Stimulated activated effector memory CD8-positive, alpha-beta T cell treated with anti-CD3 and anti-CD28 coated beads, Interleukin-12 subunit alpha, Interleukin-12 subunit beta, amount 100 ng/mL, for 72 hours (primary cell): ENCODE measurements around the gene COX19.
A peak's percentile ranks its signal among the peaks of the same experiment; 100 is the strongest.
"Not testable (repeated sequence)": the region's sequence is repeated elsewhere in the genome, so short reads cannot be mapped to it uniquely, and the experiment has no call there.

Experiments used
- ATAC-seq: fragments of 150-1000 bp; cut with Tn5 transposase; 2 replicates; pipeline ENCODE4 v1.10.0; 2021
- DNase-seq, 2 donors: peaks; one replicate each; pipeline ENCODE4 v3.0.0; 2021 to 2022; ENCODE audit warnings: low spot score in 2 of 2
- H3K27ac Mint-ChIP-seq: one replicate; pipeline ENCODE4 v1.8.0; 2022; ENCODE audit warnings: mild to moderate bottlenecking, mixed read lengths
- H3K36me3 Mint-ChIP-seq: one replicate; pipeline ENCODE4 v1.8.0; 2022; ENCODE audit warnings: mild to moderate bottlenecking, mixed read lengths
- H3K4me1 Mint-ChIP-seq: one replicate; pipeline ENCODE4 v1.8.0; 2022; ENCODE audit warnings: mixed read lengths
- H3K4me3 Mint-ChIP-seq: one replicate; pipeline ENCODE4 v1.8.0; 2022; ENCODE audit warnings: mild to moderate bottlenecking, mixed read lengths
- H3K9me3 Mint-ChIP-seq: one replicate; pipeline ENCODE4 v1.8.0; 2022; ENCODE audit warnings: mixed read lengths

COX19 gene

DNA sequence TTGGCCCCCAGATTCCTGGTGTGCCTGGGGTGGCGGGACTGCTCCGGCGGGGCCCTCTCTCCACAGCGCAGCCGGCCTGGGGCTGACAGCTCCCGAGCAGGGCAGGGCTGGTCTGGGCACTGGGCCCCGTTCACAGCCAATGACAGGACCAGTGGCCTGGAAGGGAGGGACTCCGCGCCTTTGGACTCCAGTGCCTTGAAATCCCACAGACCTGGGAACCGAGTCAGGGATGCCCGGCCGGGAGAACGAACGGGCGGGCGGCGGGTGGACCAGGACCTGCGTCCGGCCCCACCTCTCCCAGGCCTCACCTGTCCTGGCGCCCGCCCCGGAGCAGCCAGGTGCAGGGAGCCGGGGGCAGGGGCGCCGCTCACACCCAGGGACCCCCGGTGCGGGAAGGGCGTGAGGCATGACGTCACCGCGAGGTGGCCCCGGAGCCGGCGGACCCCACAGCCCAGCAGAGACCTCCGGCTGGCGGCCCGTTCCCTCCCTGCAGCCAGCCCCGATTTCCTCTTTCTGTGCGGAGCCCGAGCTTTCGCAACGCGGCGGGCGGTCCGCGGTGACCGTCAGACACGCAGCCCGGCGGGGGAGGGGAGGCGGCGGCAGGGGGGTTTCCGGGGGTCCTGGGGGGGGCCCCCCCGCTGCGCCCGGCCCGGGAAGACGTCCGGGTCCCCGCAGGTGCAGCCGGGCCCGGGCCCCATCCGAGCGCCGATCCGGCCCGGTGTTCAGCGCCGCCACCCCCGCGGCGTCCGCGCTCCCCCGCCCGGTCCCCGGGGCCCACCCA, 21.6 kb downstream of the COX19 start:
- Mint-ChIP-seq H3K4me3 (peak overlapping the region; percentile 55), H3K9me3 (no peaks in the 10 kb centered on the region), H3K27ac (no peak overlapping the region), H3K36me3 (peaks cover 24% of the 10 kb centered on the region), H3K4me1 (peaks cover 37% of the 10 kb centered on the region)
- DNase-seq (no peak), ATAC-seq (peak; percentile 39)

DNA sequence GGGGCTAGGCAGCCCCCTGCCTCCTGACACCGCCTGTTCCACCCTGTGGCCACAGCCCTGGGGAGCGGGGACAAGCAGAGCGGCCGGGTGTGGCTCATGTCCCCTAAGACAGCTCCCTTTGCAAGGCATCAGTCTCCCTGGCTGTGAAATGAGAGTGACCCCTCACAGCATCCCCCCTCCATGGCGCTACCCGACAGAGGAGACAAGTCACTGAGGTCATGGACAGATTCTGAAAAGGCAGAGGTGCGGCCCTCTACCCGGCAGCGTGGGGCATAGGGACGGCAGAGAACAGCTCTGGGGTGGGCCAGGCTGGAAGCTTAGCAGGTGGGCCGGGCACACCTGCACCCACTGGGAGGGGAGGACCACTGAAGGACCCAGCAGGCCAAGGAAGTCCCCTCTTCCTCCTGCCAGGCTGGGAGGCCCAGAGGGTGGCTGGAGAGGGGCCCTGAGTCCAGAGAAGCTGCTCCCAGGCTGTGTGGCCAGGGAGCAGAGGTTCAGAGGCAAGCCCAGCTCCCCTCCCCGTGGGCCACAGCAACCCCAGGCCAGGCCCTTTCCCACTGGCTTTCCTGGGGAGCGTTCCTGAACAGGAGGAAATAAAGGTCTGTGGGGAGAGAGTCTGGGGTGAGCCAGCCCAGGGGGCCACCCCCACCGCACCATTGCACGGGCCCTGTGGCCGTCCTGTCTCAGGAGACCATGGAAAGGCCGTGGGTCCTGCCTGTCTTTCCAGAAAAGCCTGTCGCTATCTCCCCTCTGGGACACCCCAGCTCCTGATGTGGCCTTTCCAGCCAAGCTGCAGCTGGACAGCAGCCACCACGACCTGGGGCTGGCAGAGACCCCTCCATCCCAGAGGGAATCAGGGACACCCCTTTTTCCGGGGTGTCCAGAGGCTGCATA, 22.6 kb downstream of the COX19 start:
- peaks cover 30% of the 10 kb centered on the region for H3K36me3 Mint-ChIP-seq
- H3K27ac Mint-ChIP-seq: no peak overlapping the region
- no peaks in the 10 kb centered on the region for H3K9me3 Mint-ChIP-seq
- DNase-seq: no peak
- no peak for ATAC-seq
- peaks cover 43% of the 10 kb centered on the region for H3K4me1 Mint-ChIP-seq
- H3K4me3 Mint-ChIP-seq: peak overlapping the region; percentile 55

GRCh38 chr7:951881-952547, 23.3 kb downstream of the COX19 start:
- Mint-ChIP-seq H3K36me3 (peaks cover 37% of the 10 kb centered on the region), H3K9me3 (no peaks in the 10 kb centered on the region), H3K4me3 (peak overlapping the region; percentile 55), H3K4me1 (peaks cover 43% of the 10 kb centered on the region), H3K27ac (no peak overlapping the region)
- ATAC-seq (no peak), DNase-seq (no peak)

GRCh38 chr7:949021-949934, 26.1 kb downstream of the COX19 start:
- Mint-ChIP-seq H3K4me1 (peaks cover 39% of the 10 kb centered on the region), H3K4me3 (no peak overlapping the region), H3K9me3 (no peaks in the 10 kb centered on the region), H3K36me3 (peaks cover 45% of the 10 kb centered on the region), H3K27ac (peak overlapping the region; percentile 48)
- DNase-seq (no peak), ATAC-seq (no peak)

GRCh38 chr7:947391-948210, 27.7 kb downstream of the COX19 start:
- no peak for DNase-seq
- Mint-ChIP-seq H3K4me3 (no peak overlapping the region), H3K27ac (no peak overlapping the region), H3K9me3 (no peaks in the 10 kb centered on the region), H3K36me3 (peaks cover 45% of the 10 kb centered on the region), H3K4me1 (peaks cover 39% of the 10 kb centered on the region)
- no peak for ATAC-seq

DNA sequence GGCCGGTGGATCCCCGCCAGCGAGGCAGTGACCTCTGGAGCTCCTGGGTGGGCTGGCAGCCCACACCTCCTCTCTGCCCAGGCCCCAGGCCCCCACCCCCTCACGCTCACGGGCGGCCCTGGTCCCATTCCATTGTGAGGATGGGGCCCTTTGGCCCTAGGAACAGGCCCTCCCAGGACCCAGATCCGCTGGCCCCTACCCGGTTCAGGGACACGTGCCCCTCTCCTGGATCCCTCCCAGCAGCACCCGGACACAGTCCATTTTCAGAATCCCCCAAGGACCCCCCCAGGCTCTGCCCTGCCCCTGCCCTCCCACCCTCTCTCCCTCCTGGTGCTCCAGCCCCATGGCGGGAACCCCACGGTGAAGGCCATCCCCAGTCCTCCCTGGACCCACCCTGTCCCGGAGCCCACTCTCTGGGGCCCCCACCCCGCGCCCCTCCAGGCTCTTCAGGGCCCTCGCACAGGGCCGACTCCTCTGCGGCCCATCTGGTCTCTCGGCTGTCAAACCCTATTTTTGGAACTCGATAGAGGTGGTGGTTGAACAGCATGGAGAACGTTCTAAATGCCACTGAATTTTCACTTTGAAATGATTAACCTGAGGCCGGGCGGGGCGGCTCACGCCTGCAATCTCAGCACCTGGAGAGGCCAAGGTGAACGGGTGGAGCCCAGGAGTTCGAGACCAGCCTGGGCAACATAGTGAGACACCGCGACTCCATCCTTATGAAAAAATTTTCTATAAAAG, 28.9 kb downstream of the COX19 start:
- Mint-ChIP-seq H3K27ac (no peak overlapping the region), H3K36me3 (peaks cover 44% of the 10 kb centered on the region), H3K4me3 (no peak overlapping the region), H3K4me1 (peaks cover 40% of the 10 kb centered on the region), H3K9me3 (no peaks in the 10 kb centered on the region)
- DNase-seq (no peak), ATAC-seq (no peak)

DNA sequence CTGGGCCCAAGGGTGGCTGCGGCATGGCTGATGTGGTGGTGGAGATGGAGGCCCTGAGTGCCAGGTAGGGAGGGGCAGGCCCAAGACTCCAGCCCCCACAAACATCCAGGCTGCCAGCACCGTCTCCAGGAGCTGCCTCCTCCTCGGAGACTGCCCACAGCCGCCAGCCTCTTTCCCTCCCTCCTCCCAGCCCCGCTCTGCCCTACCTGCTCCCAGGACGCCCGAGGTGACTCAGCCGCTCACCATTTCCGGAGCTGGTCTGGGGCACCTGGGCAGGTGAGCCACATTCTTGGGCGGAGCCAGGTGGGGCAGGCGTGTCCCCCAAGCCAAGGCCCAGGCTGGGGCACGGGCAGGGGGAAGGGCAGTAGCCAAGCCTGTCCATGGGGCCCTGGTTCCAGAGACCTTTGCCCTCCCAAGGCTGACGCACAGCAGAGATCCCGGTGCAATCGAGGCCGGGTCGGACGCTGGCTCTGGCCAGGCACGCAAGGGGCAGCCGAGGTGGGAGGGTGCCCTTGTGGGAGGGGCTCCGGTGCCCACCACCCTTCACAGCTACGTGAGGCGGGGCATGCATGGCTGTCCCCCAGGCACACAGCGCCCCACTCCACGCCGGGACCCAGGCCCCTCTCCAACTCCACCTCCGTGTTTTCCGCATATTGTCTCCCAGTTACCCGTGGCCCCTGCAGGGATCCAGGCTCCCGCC, 29.6 kb downstream of the COX19 start:
- peaks cover 3% of the 10 kb centered on the region for H3K9me3 Mint-ChIP-seq
- peaks cover 37% of the 10 kb centered on the region for H3K36me3 Mint-ChIP-seq
- peaks cover 42% of the 10 kb centered on the region for H3K4me1 Mint-ChIP-seq
- DNase-seq: no peak
- H3K27ac Mint-ChIP-seq: no peak overlapping the region
- ATAC-seq: peak; percentile 11
- no peak overlapping the region for H3K4me3 Mint-ChIP-seq

DNA sequence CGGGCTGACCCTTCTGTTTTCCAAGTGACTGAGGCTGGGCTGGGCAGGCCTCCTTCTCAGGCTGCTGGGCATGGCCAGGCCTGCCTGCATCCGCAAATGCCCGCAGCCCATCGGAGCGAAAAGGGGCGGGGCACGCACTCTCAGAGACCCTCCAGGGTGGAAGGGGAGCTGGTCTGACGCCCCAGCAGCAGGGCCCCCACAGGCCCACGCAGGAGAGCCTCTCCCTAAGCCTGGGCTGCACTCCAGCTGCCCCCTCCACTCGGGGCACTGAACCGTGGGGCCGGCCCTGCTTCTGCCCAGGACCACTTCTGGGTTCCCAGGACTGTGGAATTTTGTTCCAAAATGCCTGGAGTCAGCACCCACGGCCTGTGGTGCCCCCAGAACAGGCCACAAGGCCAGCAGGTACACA, 30.2 kb downstream of the COX19 start:
- no peak for DNase-seq
- Mint-ChIP-seq H3K4me1 (peaks cover 42% of the 10 kb centered on the region), H3K27ac (no peak overlapping the region), H3K4me3 (no peak overlapping the region), H3K36me3 (peaks cover 32% of the 10 kb centered on the region), H3K9me3 (peaks cover 3% of the 10 kb centered on the region)
- ATAC-seq: peak; percentile 33

DNA sequence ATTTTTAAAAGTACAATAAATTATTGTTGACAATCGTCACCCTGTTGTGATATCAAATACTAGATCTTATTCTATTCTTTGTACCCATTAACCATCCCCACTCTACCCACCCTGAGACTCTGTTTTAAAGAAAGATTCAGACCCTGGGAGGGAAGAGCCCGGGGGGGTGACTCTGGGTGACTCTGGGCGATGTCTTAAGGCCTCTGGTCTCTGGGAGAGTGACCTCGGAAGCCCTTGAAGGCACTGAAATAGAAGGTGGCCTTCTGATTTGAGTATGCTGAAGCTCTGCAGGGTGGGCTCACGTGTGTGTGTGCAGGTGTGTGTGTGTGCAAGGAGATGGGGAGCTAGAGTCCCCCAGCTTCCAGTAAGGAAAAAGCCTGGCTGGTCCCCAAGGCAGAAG, 30.6 kb downstream of the COX19 start:
- H3K27ac Mint-ChIP-seq: no peak overlapping the region
- H3K4me1 Mint-ChIP-seq: peaks cover 42% of the 10 kb centered on the region
- H3K36me3 Mint-ChIP-seq: peaks cover 28% of the 10 kb centered on the region
- no peak overlapping the region for H3K4me3 Mint-ChIP-seq
- ATAC-seq (no peak), DNase-seq (no peak)
- peaks cover 3% of the 10 kb centered on the region for H3K9me3 Mint-ChIP-seq

DNA sequence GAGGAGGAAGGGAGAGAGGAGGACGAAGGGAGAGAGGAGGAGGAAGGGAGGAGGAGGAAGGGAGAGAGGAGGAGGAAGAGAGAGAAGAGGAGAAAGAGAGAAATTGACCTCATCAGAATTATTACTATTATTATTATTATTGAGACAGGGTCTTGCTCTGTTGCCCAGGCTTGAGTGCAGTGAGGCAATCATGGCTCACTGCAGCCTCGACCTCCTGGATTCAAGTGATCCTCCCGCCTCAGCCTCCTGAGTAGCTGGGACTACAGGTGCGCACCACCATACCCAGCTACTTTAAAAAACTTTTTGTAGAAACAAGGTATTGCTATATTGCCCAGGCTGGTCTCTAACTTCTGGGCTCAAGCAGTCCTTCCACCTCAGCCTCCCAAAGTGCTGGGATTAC, 31.6 kb downstream of the COX19 start:
- not testable (repeated sequence) for DNase-seq, H3K4me3 Mint-ChIP-seq, ATAC-seq, H3K9me3 Mint-ChIP-seq, H3K27ac Mint-ChIP-seq
- Mint-ChIP-seq H3K4me1 (peaks cover 36% of the 10 kb centered on the region), H3K36me3 (peaks cover 22% of the 10 kb centered on the region)

GRCh38 chr7:940599-941408, 34.5 kb downstream of the COX19 start:
- Mint-ChIP-seq H3K36me3 (peaks cover 22% of the 10 kb centered on the region), H3K9me3 (peaks cover 3% of the 10 kb centered on the region), H3K4me1 (peaks cover 47% of the 10 kb centered on the region), H3K4me3 (peak overlapping the region; percentile 38), H3K27ac (peak overlapping the region; percentile 86)
- DNase-seq (no peak), ATAC-seq (no peak)

DNA sequence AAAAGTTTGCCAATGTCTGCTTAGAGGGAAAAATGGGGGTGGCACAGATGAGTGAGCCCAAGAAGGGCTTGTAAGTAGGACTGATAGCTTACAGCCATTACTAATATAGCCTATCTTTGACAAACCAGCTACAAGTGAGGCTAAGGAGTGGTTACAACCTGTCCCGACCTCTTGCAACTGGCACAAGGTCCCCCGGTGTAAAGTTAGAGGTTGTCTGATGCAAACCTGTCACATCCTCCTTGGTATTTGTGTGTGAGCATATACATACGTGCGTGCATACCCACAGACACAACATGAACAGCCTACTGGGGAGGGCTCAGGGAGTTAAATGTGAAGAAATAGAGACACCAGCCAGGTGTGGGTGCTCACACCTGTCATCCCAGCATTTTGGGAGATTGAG, 35.5 kb downstream of the COX19 start:
- DNase-seq (no peak), ATAC-seq (no peak)
- H3K36me3 Mint-ChIP-seq: peaks cover 22% of the 10 kb centered on the region
- H3K4me3 Mint-ChIP-seq: peak overlapping the region; percentile 27
- peaks cover 3% of the 10 kb centered on the region for H3K9me3 Mint-ChIP-seq
- peaks cover 48% of the 10 kb centered on the region for H3K4me1 Mint-ChIP-seq
- H3K27ac Mint-ChIP-seq: peak overlapping the region; percentile 19
